Measurements from ENCODE around the gene RAB11FIP3. TPM values are rescaled to one million over a fixed set of nuclear protein-coding genes. Genes with fewer than 3 reads are reported as not detected.

Gene RAB11FIP3
- total and polyA plus RNA-seq, 2 of the 13 experiments (the other 11 are each of a cell fraction or from before 2014, with no cell fraction given) = 34.3 to 57.6 TPM

DNA sequence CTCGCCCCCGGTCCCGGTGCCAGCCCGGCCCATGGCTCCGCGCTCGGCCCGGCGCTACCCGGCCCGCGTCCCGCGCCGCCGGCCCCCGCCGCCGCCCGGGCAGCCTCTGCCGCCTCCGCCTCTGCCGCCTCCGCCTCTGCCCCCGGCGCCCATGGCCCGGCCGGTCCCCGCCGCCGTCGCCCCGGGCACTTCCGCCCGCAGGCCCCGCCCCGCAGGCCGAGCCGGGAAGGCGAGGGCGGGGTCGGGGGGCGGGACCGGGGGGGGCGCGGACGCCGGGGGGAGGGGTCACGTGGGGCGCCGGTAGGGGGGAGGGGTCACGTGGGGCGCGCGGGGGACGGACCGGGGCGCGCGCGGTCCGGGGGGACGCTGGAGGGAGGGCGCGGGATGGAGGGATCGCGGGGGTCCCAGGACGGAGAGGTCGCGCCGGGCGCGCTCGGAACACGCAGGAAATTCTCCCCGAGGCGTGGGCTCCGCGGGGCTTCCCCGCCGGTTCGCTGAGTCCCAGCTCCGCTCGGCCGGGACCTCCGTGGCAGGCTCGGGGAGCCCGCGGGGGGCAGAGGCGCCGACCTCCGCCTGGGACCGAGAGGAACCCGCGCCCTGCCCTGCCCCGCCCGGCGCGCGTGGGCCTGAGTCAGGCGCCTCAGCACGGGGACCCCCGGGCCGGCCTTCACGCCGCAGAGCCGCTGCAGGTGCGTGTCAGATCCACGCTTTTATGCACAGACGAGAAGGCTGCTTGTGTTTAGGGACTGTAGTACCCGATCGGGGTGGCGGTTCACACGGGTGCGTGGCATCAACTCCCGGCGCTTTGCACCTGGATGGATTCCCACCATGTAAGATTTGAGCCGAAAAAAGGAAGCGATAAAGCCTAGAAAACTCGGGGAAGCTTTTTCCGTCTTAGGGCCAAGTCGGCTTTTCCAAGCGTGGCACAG is 43.4 kb upstream of the RAB11FIP3 start, which contains the start of gene PGAP6 (continued):
- TF ChIP-seq ZFP91 (CRISPR knock-in tag; IDR thresholded peaks at IDR 0.05; ENCODE audit: borderline replicate concordance) (0 out of 2 replicates have a peak, but pooled peaks have one; percentile 27), KAT8 (CRISPR knock-in tag; IDR thresholded peaks at IDR 0.05) (no peak), GABPB1 (CRISPR knock-in tag; IDR thresholded peaks at IDR 0.05) (no peak; the same call in none of the 2 replicates), MAZ (IDR thresholded peaks at IDR 0.05; ENCODE audit: borderline replicate concordance, low read depth, low read length) (no peak), MAZ (CRISPR knock-in tag; IDR thresholded peaks at IDR 0.05; ENCODE audit: low read depth) (peak; percentile 25; the same call in 1 of the 2 replicates), ZNF234 (CRISPR knock-in tag; conservative IDR thresholded peaks at IDR 0.05) (no peak), ZNF441 (CRISPR knock-in tag; IDR thresholded peaks at IDR 0.05; ENCODE audit: borderline replicate concordance) (no peak), FOSL2 (CRISPR knock-in tag; IDR thresholded peaks at IDR 0.05) (no peak), TOE1 (CRISPR knock-in tag; IDR thresholded peaks at IDR 0.05) (no peak), SIN3B (IDR thresholded peaks at IDR 0.05; ENCODE audit: low read length) (no peak), ELK4 (CRISPR knock-in tag; IDR thresholded peaks at IDR 0.05; ENCODE audit: borderline replicate concordance) (no peak), SALL1 (CRISPR knock-in tag; IDR thresholded peaks at IDR 0.05) (peak; percentile 47; the same call in 1 of the 2 replicates), MEF2D (CRISPR knock-in tag; IDR thresholded peaks at IDR 0.05) (no peak), PHF5A (CRISPR knock-in tag; IDR thresholded peaks at IDR 0.05; ENCODE audit: low read depth, unreplicated experiment) (no peak), ZNF776 (CRISPR knock-in tag; IDR thresholded peaks at IDR 0.05) (peak; percentile 61; the same call in 1 of the 2 replicates), MEIS1 (CRISPR knock-in tag; IDR thresholded peaks at IDR 0.05; ENCODE audit: borderline replicate concordance) (no peak), ZNF317 (CRISPR knock-in tag; IDR thresholded peaks at IDR 0.05) (no peak), SP1 (IDR thresholded peaks at IDR 0.05) (no peak), SP1 (CRISPR knock-in tag; IDR thresholded peaks at IDR 0.05) (0 out of 2 replicates have a peak, but pooled peaks have one; percentile 26)
- TF ChIP-seq, protein P1, sequence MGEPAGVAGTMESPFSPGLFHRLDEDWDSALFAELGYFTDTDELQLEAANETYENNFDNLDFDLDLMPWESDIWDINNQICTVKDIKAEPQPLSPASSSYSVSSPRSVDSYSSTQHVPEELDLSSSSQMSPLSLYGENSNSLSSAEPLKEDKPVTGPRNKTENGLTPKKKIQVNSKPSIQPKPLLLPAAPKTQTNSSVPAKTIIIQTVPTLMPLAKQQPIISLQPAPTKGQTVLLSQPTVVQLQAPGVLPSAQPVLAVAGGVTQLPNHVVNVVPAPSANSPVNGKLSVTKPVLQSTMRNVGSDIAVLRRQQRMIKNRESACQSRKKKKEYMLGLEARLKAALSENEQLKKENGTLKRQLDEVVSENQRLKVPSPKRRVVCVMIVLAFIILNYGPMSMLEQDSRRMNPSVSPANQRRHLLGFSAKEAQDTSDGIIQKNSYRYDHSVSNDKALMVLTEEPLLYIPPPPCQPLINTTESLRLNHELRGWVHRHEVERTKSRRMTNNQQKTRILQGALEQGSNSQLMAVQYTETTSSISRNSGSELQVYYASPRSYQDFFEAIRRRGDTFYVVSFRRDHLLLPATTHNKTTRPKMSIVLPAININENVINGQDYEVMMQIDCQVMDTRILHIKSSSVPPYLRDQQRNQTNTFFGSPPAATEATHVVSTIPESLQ (CRISPR knock-in tag; conservative IDR thresholded peaks at IDR 0.05) = no peak
- TF ChIP-seq, protein P2, sequence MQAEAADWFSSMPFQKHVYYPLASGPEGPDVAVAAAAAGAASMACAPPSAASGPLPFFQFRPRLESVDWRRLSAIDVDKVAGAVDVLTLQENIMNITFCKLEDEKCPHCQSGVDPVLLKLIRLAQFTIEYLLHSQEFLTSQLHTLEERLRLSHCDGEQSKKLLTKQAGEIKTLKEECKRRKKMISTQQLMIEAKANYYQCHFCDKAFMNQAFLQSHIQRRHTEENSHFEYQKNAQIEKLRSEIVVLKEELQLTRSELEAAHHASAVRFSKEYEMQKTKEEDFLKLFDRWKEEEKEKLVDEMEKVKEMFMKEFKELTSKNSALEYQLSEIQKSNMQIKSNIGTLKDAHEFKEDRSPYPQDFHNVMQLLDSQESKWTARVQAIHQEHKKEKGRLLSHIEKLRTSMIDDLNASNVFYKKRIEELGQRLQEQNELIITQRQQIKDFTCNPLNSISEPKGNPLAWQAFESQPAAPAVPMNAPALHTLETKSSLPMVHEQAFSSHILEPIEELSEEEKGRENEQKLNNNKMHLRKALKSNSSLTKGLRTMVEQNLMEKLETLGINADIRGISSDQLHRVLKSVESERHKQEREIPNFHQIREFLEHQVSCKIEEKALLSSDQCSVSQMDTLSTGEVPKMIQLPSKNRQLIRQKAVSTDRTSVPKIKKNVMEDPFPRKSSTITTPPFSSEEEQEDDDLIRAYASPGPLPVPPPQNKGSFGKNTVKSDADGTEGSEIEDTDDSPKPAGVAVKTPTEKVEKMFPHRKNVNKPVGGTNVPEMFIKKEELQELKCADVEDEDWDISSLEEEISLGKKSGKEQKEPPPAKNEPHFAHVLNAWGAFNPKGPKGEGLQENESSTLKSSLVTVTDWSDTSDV (CRISPR knock-in tag; IDR thresholded peaks at IDR 0.05) = no peak
